ENCODE data around the gene ASB15. TPM values are rescaled to one million over a fixed set of nuclear protein-coding genes. Genes with fewer than 3 reads are reported as not detected.

ASB15 gene
- total RNA-seq, 2 experiments from 2014 or later, result not detected

GRCh38 chr7:123650595-123650994 is 49.0 kb downstream of the ASB15 start:
- H3K9me3 Mint-ChIP-seq, result no peaks in the 10 kb centered on the region

GRCh38 chr7:123652406-123652805 is 50.8 kb downstream of the ASB15 start:
- H3K4me1 Mint-ChIP-seq, result no peaks in the 10 kb centered on the region
- H3K36me3 Mint-ChIP-seq (ENCODE audit: low read depth), result no peaks in the 10 kb centered on the region
- ChIA-PET CTCF (no interaction called here), POLR2A (no interaction called here)
- DNase-seq, result no peak
- no peaks in the 10 kb centered on the region for H3K9me3 Mint-ChIP-seq
- no peak overlapping the region for H3K27ac Mint-ChIP-seq
- no peak overlapping the region for H3K4me3 Mint-ChIP-seq
- H3K27me3 Mint-ChIP-seq, result no peaks in the 10 kb centered on the region

More at GRCh38 chr7:123650595-123650994, 49.0 kb downstream of the ASB15 start:
- H3K4me1 Mint-ChIP-seq, result no peaks in the 10 kb centered on the region
- ChIA-PET CTCF (no interaction called here), POLR2A (no interaction called here)
- peaks cover 6% of the 10 kb centered on the region for H3K27me3 Mint-ChIP-seq
- H3K27ac Mint-ChIP-seq, result no peak overlapping the region
- no peak for DNase-seq
- H3K36me3 Mint-ChIP-seq (ENCODE audit: low read depth), result no peaks in the 10 kb centered on the region
- H3K4me3 Mint-ChIP-seq, result no peak overlapping the region

GRCh38 chr7:123653162-123653561 is 51.5 kb downstream of the ASB15 start:
- CTCF ChIA-PET, result no interaction called here
- DNase-seq, result no peak

GRCh38 chr7:123655614-123656013 is 54.0 kb downstream of the ASB15 start, which contains the start of gene LMOD2:
Gene LMOD2 (plus strand): TSS chr7:123655866. CDS start chr7:123655964, 98 bp downstream.
- Mint-ChIP-seq H3K27me3 (peaks cover 2% of the 10 kb centered on the region), H3K36me3 (ENCODE audit: low read depth) (no peaks in the 10 kb centered on the region), H3K27ac (no peak within 1 kb of the TSS), H3K9me3 (no peaks in the 10 kb centered on the region), H3K4me3 (no peak within 1 kb of the TSS), H3K4me1 (no peaks in the 10 kb centered on the region)
- ChIA-PET CTCF (interaction anchor here (1.1 kb wide), 1 partner anchor 11 kb away, joined by 4 read pairs; no protein-coding TSS in a partner anchor), POLR2A (interaction anchor here (1.5 kb wide), 1 partner anchor 24 kb away, joined by 3 read pairs; no protein-coding TSS in a partner anchor)
- no peak for DNase-seq

More at GRCh38 chr7:123653162-123653561, 51.5 kb downstream of the ASB15 start:
- Mint-ChIP-seq H3K9me3 (no peaks in the 10 kb centered on the region), H3K4me3 (no peak overlapping the region), H3K27ac (no peak overlapping the region), H3K4me1 (no peaks in the 10 kb centered on the region), H3K27me3 (no peaks in the 10 kb centered on the region), H3K36me3 (ENCODE audit: low read depth) (no peaks in the 10 kb centered on the region)
- POLR2A ChIA-PET, result no interaction called here

- no peak overlapping the region for H3K4me3 Mint-ChIP-seq
- H3K27me3 Mint-ChIP-seq, result peaks cover 2% of the 10 kb centered on the region
- POLR2A ChIA-PET, result no interaction called here
- no peaks in the 10 kb centered on the region for H3K4me1 Mint-ChIP-seq
- no peaks in the 10 kb centered on the region for H3K36me3 Mint-ChIP-seq (ENCODE audit: low read depth)
- no peaks in the 10 kb centered on the region for H3K9me3 Mint-ChIP-seq
- H3K27ac Mint-ChIP-seq, result no peak overlapping the region
- no peak for DNase-seq
- CTCF ChIA-PET, result interaction anchor here (1.1 kb wide), 1 partner anchor 12 kb away, joined by 4 read pairs; no protein-coding TSS in a partner anchor
Measured at GRCh38 chr7:123656544-123657303, 55.1 kb downstream of the ASB15 start.

- no peaks in the 10 kb centered on the region for H3K4me1 Mint-ChIP-seq
- DNase-seq, result no peak
- H3K27me3 Mint-ChIP-seq, result peaks cover 2% of the 10 kb centered on the region
- no peak overlapping the region for H3K4me3 Mint-ChIP-seq
- no peak overlapping the region for H3K27ac Mint-ChIP-seq
- no peaks in the 10 kb centered on the region for H3K36me3 Mint-ChIP-seq (ENCODE audit: low read depth)
- CTCF ChIA-PET, result no interaction called here
- H3K9me3 Mint-ChIP-seq, result no peaks in the 10 kb centered on the region
- POLR2A ChIA-PET, result no interaction called here
Measured at GRCh38 chr7:123657304-123657685, 55.7 kb downstream of the ASB15 start.

GRCh38 chr7:123658023-123658422 is 56.4 kb downstream of the ASB15 start:
- Mint-ChIP-seq H3K9me3 (no peaks in the 10 kb centered on the region), H3K27ac (no peak overlapping the region), H3K36me3 (ENCODE audit: low read depth) (no peaks in the 10 kb centered on the region), H3K4me1 (no peaks in the 10 kb centered on the region), H3K27me3 (peaks cover 7% of the 10 kb centered on the region), H3K4me3 (no peak overlapping the region)
- POLR2A ChIA-PET, result no interaction called here
- no peak for DNase-seq
- CTCF ChIA-PET, result no interaction called here

- POLR2A ChIA-PET, result no interaction called here
- no peaks in the 10 kb centered on the region for H3K4me1 Mint-ChIP-seq
- no peak overlapping the region for H3K27ac Mint-ChIP-seq
- CTCF ChIA-PET, result interaction anchor here (1.4 kb wide), 1 partner anchor 40 kb away, joined by 3 read pairs; no protein-coding TSS in a partner anchor
- H3K4me3 Mint-ChIP-seq, result no peak overlapping the region
- H3K9me3 Mint-ChIP-seq, result no peaks in the 10 kb centered on the region
- H3K27me3 Mint-ChIP-seq, result peaks cover 7% of the 10 kb centered on the region
- no peaks in the 10 kb centered on the region for H3K36me3 Mint-ChIP-seq (ENCODE audit: low read depth)
- no peak for DNase-seq
Measured at GRCh38 chr7:123660514-123661354, 59.1 kb downstream of the ASB15 start.

GRCh38 chr7:123661765-123662164 is 60.1 kb downstream of the ASB15 start:
- no peaks in the 10 kb centered on the region for H3K36me3 Mint-ChIP-seq (ENCODE audit: low read depth)
- no peaks in the 10 kb centered on the region for H3K9me3 Mint-ChIP-seq
- ChIA-PET CTCF (no interaction called here), POLR2A (no interaction called here)
- H3K4me1 Mint-ChIP-seq, result no peaks in the 10 kb centered on the region
- H3K4me3 Mint-ChIP-seq, result no peak overlapping the region
- peaks cover 7% of the 10 kb centered on the region for H3K27me3 Mint-ChIP-seq
- no peak for DNase-seq
- no peak overlapping the region for H3K27ac Mint-ChIP-seq

- CTCF ChIA-PET, result no interaction called here
- H3K27ac Mint-ChIP-seq, result no peak overlapping the region
- H3K36me3 Mint-ChIP-seq (ENCODE audit: low read depth), result no peaks in the 10 kb centered on the region
- POLR2A ChIA-PET, result no interaction called here
- no peaks in the 10 kb centered on the region for H3K4me1 Mint-ChIP-seq
- H3K27me3 Mint-ChIP-seq, result peaks cover 7% of the 10 kb centered on the region
- no peak overlapping the region for H3K4me3 Mint-ChIP-seq
- no peaks in the 10 kb centered on the region for H3K9me3 Mint-ChIP-seq
- no peak for DNase-seq
Measured at GRCh38 chr7:123662293-123662692, 60.7 kb downstream of the ASB15 start.

GRCh38 chr7:123662755-123663154 is 61.1 kb downstream of the ASB15 start:
- H3K4me1 Mint-ChIP-seq, result no peaks in the 10 kb centered on the region
- H3K27ac Mint-ChIP-seq, result no peak overlapping the region
- H3K36me3 Mint-ChIP-seq (ENCODE audit: low read depth), result no peaks in the 10 kb centered on the region
- ChIA-PET POLR2A (no interaction called here), CTCF (no interaction called here)
- peaks cover 7% of the 10 kb centered on the region for H3K27me3 Mint-ChIP-seq
- no peak overlapping the region for H3K4me3 Mint-ChIP-seq
- DNase-seq, result no peak
- H3K9me3 Mint-ChIP-seq, result no peaks in the 10 kb centered on the region

- no peaks in the 10 kb centered on the region for H3K4me1 Mint-ChIP-seq
- DNase-seq, result no peak
- H3K36me3 Mint-ChIP-seq (ENCODE audit: low read depth), result no peaks in the 10 kb centered on the region
- peaks cover 7% of the 10 kb centered on the region for H3K27me3 Mint-ChIP-seq
- CTCF ChIA-PET, result no interaction called here
- H3K27ac Mint-ChIP-seq, result no peak overlapping the region
- POLR2A ChIA-PET, result no interaction called here
- no peak overlapping the region for H3K4me3 Mint-ChIP-seq
- no peaks in the 10 kb centered on the region for H3K9me3 Mint-ChIP-seq
Measured at GRCh38 chr7:123663200-123663599, 61.6 kb downstream of the ASB15 start.

GRCh38 chr7:123665157-123665556 is 63.5 kb downstream of the ASB15 start:
- H3K27me3 Mint-ChIP-seq, result peaks cover 5% of the 10 kb centered on the region
- no peak overlapping the region for H3K4me3 Mint-ChIP-seq
- ChIA-PET POLR2A (no interaction called here), CTCF (no interaction called here)
- H3K36me3 Mint-ChIP-seq (ENCODE audit: low read depth), result no peaks in the 10 kb centered on the region
- H3K27ac Mint-ChIP-seq, result no peak overlapping the region
- DNase-seq, result no peak
- H3K9me3 Mint-ChIP-seq, result no peaks in the 10 kb centered on the region
- no peaks in the 10 kb centered on the region for H3K4me1 Mint-ChIP-seq

Measured in activated CD4-positive, alpha-beta memory T cell treated with anti-CD3 and anti-CD28 coated beads, Interleukin-2, amount 10 ng/mL, durations not matched to agents 7 days and 5 days (primary cell).